H1 (cell line): ENCODE data around the gene RASL10A. TPM values are rescaled to one million over a fixed set of nuclear protein-coding genes. Genes with fewer than 3 reads are reported as not detected.

Experiments
- CTCF ChIA-PET: fragments of 300-600 bp; sonication (Branson Sonifier 250); formaldehyde crosslinking; loops from one replicate; lab custom pipeline; 2021; ENCODE audit not compliant: partially characterized antibody; lab: Charles Lee
- POLR2A ChIA-PET: fragments of 300-600 bp; sonication (Branson Sonifier 250); formaldehyde crosslinking; loops from one replicate; lab custom pipeline; 2021; ENCODE audit warnings: inconsistent platforms; ENCODE audit not compliant: partially characterized antibody; lab: Charles Lee
- DNase-seq, 2 experiments: peaks; one replicate each; pipeline versions ENCODE4 v3.0.0 to v3.0.0-alpha.2; 2010 to 2022; ENCODE audit warnings: low spot score in 2 of 2, low read depth in 1 of 2, mixed read lengths in 1 of 2
- FAIRE-seq: peaks from 2 replicates; lab custom pipeline; 2011; peaks lifted over from hg19 to GRCh38; lab: Jason Lieb, UNC
- H2AFZ ChIP-seq: 2 replicates; pipeline ENCODE4 v1.8.1; 2012; ENCODE audit warnings: low read length, inconsistent platforms
- H2AK5ac ChIP-seq: 2 replicates; pipeline ENCODE4 v1.6.1; 2013; ENCODE audit warnings: low read depth, low read length
- H2BK120ac ChIP-seq: replicated peaks from 2 replicates; pipeline ENCODE3; 2013; ENCODE audit warnings: low read depth, low read length, inconsistent platforms
- H2BK12ac ChIP-seq: 2 replicates; pipeline ENCODE4 v1.6.1; 2013; ENCODE audit warnings: low read depth, low read length
- H2BK15ac ChIP-seq: 2 replicates; pipeline ENCODE4 v1.6.1; 2013; ENCODE audit warnings: low read length
- H2BK20ac ChIP-seq: 2 replicates; pipeline ENCODE4 v1.6.1; 2013; ENCODE audit warnings: low read length
- H2BK5ac ChIP-seq: 2 replicates; pipeline ENCODE4 v1.6.1; 2013; ENCODE audit warnings: low read depth, low read length
- H3K14ac ChIP-seq: 2 replicates; pipeline ENCODE4 v1.6.1; 2013; ENCODE audit warnings: inconsistent platforms; ENCODE audit not compliant: insufficient read length
- H3K18ac ChIP-seq: 2 replicates; pipeline ENCODE4 v1.6.1; 2013; ENCODE audit warnings: low read length; ENCODE audit errors: extremely low read depth
- H3K23ac ChIP-seq: 2 replicates; pipeline ENCODE4 v1.6.1; 2013; ENCODE audit warnings: inconsistent platforms; ENCODE audit not compliant: insufficient read length
- H3K23me2 ChIP-seq: 2 replicates; pipeline ENCODE4 v1.6.1; 2013; ENCODE audit warnings: low read depth, low read length
- H3K27ac ChIP-seq: 2 replicates; pipeline ENCODE4 v1.6.1; 2011; ENCODE audit warnings: low read depth, low read length, inconsistent platforms
- H3K27me3 ChIP-seq, 4 experiments: replicated peaks in 1 of 4; 1 replicate in 1 of 4; 2 replicates in 3 of 4; pipeline versions ENCODE4 v1.6.1 to v1.8.1; 2011 to 2013; ENCODE audit warnings: low read length in 3 of 4, mild to moderate bottlenecking in 3 of 4, inconsistent platforms in 2 of 4, mixed read lengths in 2 of 4, moderate library complexity in 1 of 4; ENCODE audit not compliant: control insufficient read depth in 3 of 4, insufficient read depth in 3 of 4; ENCODE audit errors: extremely low read depth in 1 of 4
- H3K36me3 ChIP-seq, 4 experiments: 2 replicates each; pipeline versions ENCODE4 v1.6.1 to v1.8.1; 2011 to 2013; ENCODE audit warnings: mild to moderate bottlenecking in 4 of 4, low read length in 3 of 4, moderate library complexity in 2 of 4, control low read depth in 1 of 4, inconsistent platforms in 1 of 4; ENCODE audit not compliant: insufficient read depth in 4 of 4, control insufficient read depth in 2 of 4
- H3K4ac ChIP-seq: replicated peaks from 2 replicates; pipeline ENCODE3; 2013; ENCODE audit warnings: low read length, low read depth, mixed read lengths, inconsistent platforms; ENCODE audit not compliant: insufficient read length
- H3K4me1 ChIP-seq, 4 experiments: replicated peaks in 1 of 4; 1 replicate in 1 of 4; 2 replicates in 3 of 4; pipeline versions ENCODE4 v1.6.1 to v1.8.1; 2011 to 2013; ENCODE audit warnings: low read length in 3 of 4, inconsistent platforms in 2 of 4, mixed read lengths in 1 of 4; ENCODE audit not compliant: insufficient read depth in 4 of 4, control insufficient read depth in 3 of 4
- H3K4me2 ChIP-seq, 2 experiments: 2 replicates each; pipeline versions ENCODE4 v1.6.1 to v1.8.1; 2011 to 2013; ENCODE audit warnings: low read depth in 2 of 2, low read length in 2 of 2, control low read depth in 1 of 2, inconsistent platforms in 1 of 2, mild to moderate bottlenecking in 1 of 2; ENCODE audit not compliant: insufficient read depth in 1 of 2
- H3K4me3 ChIP-seq, 4 experiments: fragments of 200-600, 300-600 bp in 1 of 4; sonication (generic), shearing (Covaris generic), sonication (Bioruptor Twin) in 1 of 4; 2 replicates each; pipeline versions ENCODE4 v1.5.1 to v1.8.1; 2011 to 2016; ENCODE audit warnings: low read length in 4 of 4, low read depth in 3 of 4, control low read depth in 2 of 4, inconsistent platforms in 2 of 4, mild to moderate bottlenecking in 2 of 4, mixed read lengths in 1 of 4, moderate library complexity in 1 of 4; ENCODE audit not compliant: insufficient read depth in 2 of 4; ENCODE audit errors: extremely low read depth in 1 of 4
- H3K56ac ChIP-seq: replicated peaks from 2 replicates; pipeline ENCODE3; 2013; ENCODE audit warnings: low read depth, mild to moderate bottlenecking, mixed read lengths, low read length, inconsistent platforms; ENCODE audit not compliant: insufficient read length
- H3K79me1 ChIP-seq: 2 replicates; pipeline ENCODE4 v1.6.1; 2013; ENCODE audit warnings: low read depth, low read length, control low read depth
- H3K79me2 ChIP-seq, 2 experiments: 2 replicates each; pipeline versions ENCODE4 v1.6.1 to v1.8.1; 2012 to 2013; ENCODE audit warnings: low read length in 2 of 2, mild to moderate bottlenecking in 2 of 2, inconsistent platforms in 1 of 2; ENCODE audit not compliant: insufficient read depth in 2 of 2, control insufficient read depth in 1 of 2
- H3K9ac ChIP-seq, 4 experiments: replicated peaks in 1 of 4; 1 replicate in 1 of 4; 2 replicates in 3 of 4; pipeline versions ENCODE4 v1.6.1 to v1.8.1; 2011 to 2013; ENCODE audit warnings: low read depth in 3 of 4, low read length in 3 of 4, control low read depth in 2 of 4, mild to moderate bottlenecking in 2 of 4, moderate library complexity in 2 of 4, inconsistent platforms in 1 of 4; ENCODE audit errors: extremely low read depth in 1 of 4
- H3K9me3 ChIP-seq, 2 experiments: 2 replicates each; pipeline versions ENCODE4 v1.6.1 to v1.8.1; 2012 to 2013; ENCODE audit warnings: mild to moderate bottlenecking in 2 of 2, moderate library complexity in 2 of 2, control low read depth in 1 of 2, inconsistent platforms in 1 of 2, low read depth in 1 of 2, low read length in 1 of 2, mixed read lengths in 1 of 2; ENCODE audit not compliant: insufficient read depth in 2 of 2
- H4K20me1 ChIP-seq, 2 experiments: replicated peaks in 1 of 2; 2 replicates each; pipeline versions ENCODE3 to v1.8.1; 2011 to 2013; ENCODE audit warnings: inconsistent platforms in 2 of 2, low read length in 2 of 2, mild to moderate bottlenecking in 1 of 2; ENCODE audit not compliant: insufficient read depth in 2 of 2, control insufficient read depth in 1 of 2
- H4K5ac ChIP-seq: 2 replicates; pipeline ENCODE4 v1.6.1; 2013; ENCODE audit warnings: low read length, low read depth, mixed read lengths, inconsistent platforms; ENCODE audit not compliant: insufficient read length
- H4K8ac ChIP-seq: 2 replicates; pipeline ENCODE4 v1.8.0; 2013; ENCODE audit warnings: mild to moderate bottlenecking, moderate library complexity, low read length, inconsistent platforms; ENCODE audit not compliant: insufficient read depth; ENCODE audit errors: extremely low read depth
- H4K91ac ChIP-seq: replicated peaks from 2 replicates; pipeline ENCODE3; 2013; ENCODE audit warnings: low read length, mixed read lengths, inconsistent platforms; ENCODE audit not compliant: insufficient read length
- ASH2L ChIP-seq: fragments of 200-600, 300-600 bp; sonication (generic); IDR thresholded peaks from one replicate; pipeline ENCODE4 v1.7.1; 2017; ENCODE audit warnings: low read length
- ATF2 ChIP-seq: IDR thresholded peaks from 2 replicates; pipeline ENCODE4 v1.6.1; 2012; ENCODE audit warnings: low read length, inconsistent platforms
- JUND ChIP-seq: IDR thresholded peaks from 2 replicates; pipeline ENCODE4 v1.6.1; 2011; ENCODE audit warnings: mild to moderate bottlenecking, improper control_type of control experiment, low read length
- NRF1 ChIP-seq: IDR thresholded peaks from 2 replicates; pipeline ENCODE4 v1.6.1; 2011; ENCODE audit warnings: mild to moderate bottlenecking, low read depth, low read length, improper control_type of control experiment
- PHF8 ChIP-seq: fragments of 200-600 bp; sonication (generic); conservative IDR thresholded peaks from 2 replicates; pipeline ENCODE4 v1.7.1; 2012; ENCODE audit warnings: low read depth, mild to moderate bottlenecking, inconsistent platforms, low read length, moderate library complexity
- SIN3A ChIP-seq, 2 experiments: IDR thresholded peaks in 1 of 2; conservative IDR thresholded peaks in 1 of 2; 2 replicates each; pipeline ENCODE4 v1.6.1; 2011 to 2012; ENCODE audit warnings: low read length in 2 of 2, improper control_type of control experiment in 1 of 2, low read depth in 1 of 2, mild to moderate bottlenecking in 1 of 2
- SP4 ChIP-seq: IDR thresholded peaks from 2 replicates; pipeline ENCODE4 v1.6.1; 2012; ENCODE audit warnings: low read length, inconsistent platforms
- SUZ12 ChIP-seq: fragments of 200-600 bp; sonication (generic); IDR thresholded peaks from 2 replicates; pipeline ENCODE4 v1.6.1; 2012; ENCODE audit warnings: mild to moderate bottlenecking, inconsistent platforms, low read length, moderate library complexity, mixed read lengths
- TEAD4 ChIP-seq: IDR thresholded peaks from 2 replicates; pipeline ENCODE4 v1.6.1; 2012; ENCODE audit warnings: low read depth, low read length, inconsistent platforms, mixed read lengths
- WGBS, 2 experiments: shearing (Covaris generic) in 1 of 2; methylation state at CpG; one replicate each; pipeline versions ENCODE4 v1.1.6 to v1.1.7; 2013 to 2015; ENCODE audit warnings: low lambda C conversion rate in 2 of 2, mixed read lengths in 2 of 2, inconsistent platforms in 1 of 2, low coverage in 1 of 2, missing lambda C conversion rate in 1 of 2; ENCODE audit not compliant: insufficient replicate concordance in 2 of 2, insufficient coverage in 1 of 2, insufficient read length in 1 of 2; ENCODE audit errors: extremely low coverage in 1 of 2, missing lambda C conversion rate in 1 of 2; 5-methylcytosine and 5-hydroxymethylcytosine counted together
- polyA plus RNA-seq, 7 experiments: library from polyadenylated mRNA; depleted of rRNA in 3 of 7; stranded (reverse) in 5 of 7; unstranded in 2 of 7; fragments of >200 nt in 5 of 7; fragments of 200-250 nt in 2 of 7; gene quantifications; 1 replicate in 5 of 7; 2 replicates in 1 of 7; 4 replicates in 1 of 7; pipeline versions ENCODE4 v1.2.1 to v1.2.3, GENCODE V29; 2011 to 2013; ENCODE audit warnings: missing spikeins in 2 of 7, mixed read lengths in 2 of 7
- total RNA-seq: library from RNA; stranded (reverse); fragmentation: NEBNext Ultra II Directional; extraction: Animal tissue kit (Norgen Biotek cat#: 25700); gene quantifications from 2 replicates; pipeline ENCODE4 v1.2.1, GENCODE V29; 2021

The RASL10A gene
- total and polyA plus RNA-seq, 2 of the 8 experiments (the other 6 are each of a cell fraction or from before 2014, with no cell fraction given) = 1.1 to 1.5 TPM

DNA sequence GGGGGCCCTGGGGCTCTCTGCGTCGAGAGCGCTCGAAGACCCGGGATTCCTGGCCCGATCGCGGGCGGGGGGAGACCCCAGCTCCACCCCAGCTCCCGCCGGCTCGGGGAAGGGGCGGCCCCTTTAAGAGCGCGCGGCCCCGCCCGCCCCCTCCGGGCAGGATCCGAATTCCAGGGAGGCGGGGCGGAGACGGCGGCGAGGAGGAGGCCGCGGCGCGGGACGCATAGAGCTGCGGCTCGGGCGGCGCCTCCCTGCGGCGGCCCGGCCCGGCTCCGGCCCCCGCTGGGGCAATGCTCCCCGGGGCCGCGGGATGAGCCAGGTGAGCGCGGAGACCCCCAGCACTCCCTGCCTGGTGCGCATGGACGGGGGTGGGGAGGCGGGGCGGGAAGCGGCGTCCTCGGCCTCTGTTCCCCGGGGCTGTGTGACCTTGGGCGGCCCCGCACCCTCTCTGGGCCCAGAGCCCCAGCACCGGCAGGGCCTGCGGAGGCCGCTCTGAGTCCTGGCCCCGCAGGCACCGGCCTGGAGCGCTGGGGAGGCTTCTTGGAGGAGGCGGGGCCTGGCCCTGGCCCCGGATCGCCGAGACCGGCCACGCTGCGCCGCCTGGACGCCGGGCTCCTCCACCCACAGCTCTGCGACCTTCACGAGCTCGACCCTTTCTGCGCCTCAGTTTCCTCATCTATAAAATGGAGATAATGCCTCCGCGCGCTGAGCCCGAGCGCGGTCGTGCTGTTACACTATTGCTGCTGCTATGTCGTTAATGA is 8.5 kb downstream of the RASL10A start:
- H4K20me1 ChIP-seq = peaks cover 0 to 8% of the 10 kb centered on the region in 2 experiments
- H4K5ac ChIP-seq = peak overlapping the region; percentile 76
- peak overlapping the region; percentile 65 for H4K91ac ChIP-seq
- WGBS, 2 experiments = 21% methylated on average over 42 of the region's 83 CpGs; no CpG with 5 or more reads in 1 of the 2 experiments
- no peaks in the 10 kb centered on the region for H3K79me1 ChIP-seq
- H3K4ac ChIP-seq = peak overlapping the region; percentile 94
- peak overlapping the region; percentile 77 for H3K56ac ChIP-seq
- no peaks in the 10 kb centered on the region for H3K36me3 ChIP-seq
- peak overlapping the region; percentile 72 to 74 for H3K4me2 ChIP-seq
- peak overlapping the region; percentile 34 for H3K18ac ChIP-seq
- no peak overlapping the region for H3K14ac ChIP-seq
- POLR2A ChIA-PET = interaction anchor here (1.0 to 9.1 kb wide), 14 partner anchors 8 to 273 kb away, joined by 3 to 66 read pairs (median 6); partner anchors contain the start of genes EWSR1, RASL10A, RHBDD3 and THOC5
- no peaks in the 10 kb centered on the region for H3K9me3 ChIP-seq
- H3K23ac ChIP-seq = no peak overlapping the region
- peak overlapping the region; percentile 95; the same call in 1 of the 2 replicates for H2BK5ac ChIP-seq
- H2AK5ac ChIP-seq = 0 out of 2 replicates have a peak overlapping the region, but pooled peaks have one; percentile 93
- H3K4me3 ChIP-seq = peak overlapping the region; percentile 40 to 68 (median 52)
- FAIRE-seq (no peak), DNase-seq (no peak)
- H3K4me1 ChIP-seq = peaks cover 0 to 13% (median 7%) of the 10 kb centered on the region in 4 experiments; a peak in 5 of 7 replicates
- H3K9ac ChIP-seq = no peak overlapping the region; a peak in 1 of 7 replicates
- H3K79me2 ChIP-seq = no peaks in the 10 kb centered on the region
- H2BK120ac ChIP-seq = no peak overlapping the region
- peak overlapping the region; percentile 95 for H4K8ac ChIP-seq
- no peak overlapping the region for H3K27ac ChIP-seq
- peaks cover 0 to 7% (median 0%) of the 10 kb centered on the region in 4 experiments; a peak in 2 of 7 replicates for H3K27me3 ChIP-seq
- H2AFZ ChIP-seq = no peak overlapping the region
- H2BK12ac ChIP-seq = peak overlapping the region; percentile 96; the same call in 1 of the 2 replicates
- peak overlapping the region; percentile 88 for H2BK15ac ChIP-seq
- CTCF ChIA-PET = interaction anchor here (1.1 to 2.2 kb wide), 5 partner anchors 11 to 52 kb away, joined by 3 to 10 read pairs (median 4); no protein-coding TSS in a partner anchor
- H3K23me2 ChIP-seq = peaks cover 6% of the 10 kb centered on the region; the same call in 1 of the 2 replicates
- no peak overlapping the region for H2BK20ac ChIP-seq
- no peak for TF ChIP-seq ASH2L
- TF ChIP-seq JUND = no peak
- TF ChIP-seq PHF8 = peak; percentile 10; the same call in 1 of the 2 replicates
- TF ChIP-seq SUZ12 = no peak
- no peak for TF ChIP-seq SIN3A (conservative IDR thresholded peaks at IDR 0.05 in 1 of 2, IDR thresholded peaks at IDR 0.05 in 1 of 2; ENCODE audit: low read depth in 1 of 2, low read length in 2 of 2)
- no peak for TF ChIP-seq SP4
- no peak for TF ChIP-seq ATF2
- peak; percentile 91 for TF ChIP-seq TEAD4
- no peak for TF ChIP-seq NRF1
